ENCODE results near the gene ELF2.
"Not testable (repeated sequence)": the region's sequence is repeated elsewhere in the genome, so short reads cannot be mapped to it uniquely, and the experiment has no call there.

The ELF2 gene

DNA sequence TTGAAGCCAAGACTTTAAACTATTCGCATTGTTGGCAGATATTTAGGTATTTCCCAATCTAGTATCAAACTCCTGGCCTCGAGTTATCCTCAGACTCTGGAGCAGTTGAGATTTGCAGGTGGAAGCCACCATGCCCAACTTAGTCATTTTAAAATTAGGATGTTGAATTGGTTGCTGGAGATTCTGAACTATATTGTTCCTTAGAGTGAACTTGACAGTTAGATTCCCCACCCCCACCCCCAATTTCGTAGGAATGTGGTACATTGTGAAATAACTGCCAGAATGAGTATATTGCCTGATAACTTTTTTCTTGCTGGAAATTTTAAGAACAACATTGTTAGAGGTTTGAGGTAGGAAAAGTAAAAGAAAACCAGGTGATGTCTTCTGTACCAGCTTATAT is 159.2 kb downstream of the ELF2 start:
- DNase-seq = no peak

DNA sequence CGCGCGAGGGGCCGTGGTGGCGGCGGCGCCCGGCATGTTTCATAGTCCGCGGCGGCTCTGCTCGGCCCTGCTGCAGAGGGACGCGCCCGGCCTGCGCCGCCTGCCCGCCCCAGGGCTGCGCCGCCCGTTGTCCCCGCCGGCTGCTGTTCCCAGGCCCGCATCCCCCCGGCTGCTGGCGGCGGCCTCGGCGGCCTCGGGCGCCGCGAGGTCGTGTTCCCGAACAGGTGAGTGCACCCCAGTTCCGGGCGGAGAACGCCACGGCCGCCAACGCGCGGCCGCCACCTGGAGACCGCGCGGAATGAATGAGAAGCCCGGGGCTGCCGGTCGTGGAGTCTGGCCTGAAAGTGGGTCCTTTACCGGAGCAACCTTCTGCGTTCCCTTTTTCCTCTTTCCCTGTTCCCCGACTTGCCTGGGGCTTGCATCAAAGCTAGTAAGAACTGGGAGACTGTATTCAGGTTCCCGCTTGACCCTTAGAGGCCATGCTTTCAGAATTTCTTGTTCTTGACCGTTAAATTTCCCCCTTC is 161.0 kb downstream of the ELF2 start:
- DNase-seq = peak in 1 of 2 donors; percentile 26

DNA sequence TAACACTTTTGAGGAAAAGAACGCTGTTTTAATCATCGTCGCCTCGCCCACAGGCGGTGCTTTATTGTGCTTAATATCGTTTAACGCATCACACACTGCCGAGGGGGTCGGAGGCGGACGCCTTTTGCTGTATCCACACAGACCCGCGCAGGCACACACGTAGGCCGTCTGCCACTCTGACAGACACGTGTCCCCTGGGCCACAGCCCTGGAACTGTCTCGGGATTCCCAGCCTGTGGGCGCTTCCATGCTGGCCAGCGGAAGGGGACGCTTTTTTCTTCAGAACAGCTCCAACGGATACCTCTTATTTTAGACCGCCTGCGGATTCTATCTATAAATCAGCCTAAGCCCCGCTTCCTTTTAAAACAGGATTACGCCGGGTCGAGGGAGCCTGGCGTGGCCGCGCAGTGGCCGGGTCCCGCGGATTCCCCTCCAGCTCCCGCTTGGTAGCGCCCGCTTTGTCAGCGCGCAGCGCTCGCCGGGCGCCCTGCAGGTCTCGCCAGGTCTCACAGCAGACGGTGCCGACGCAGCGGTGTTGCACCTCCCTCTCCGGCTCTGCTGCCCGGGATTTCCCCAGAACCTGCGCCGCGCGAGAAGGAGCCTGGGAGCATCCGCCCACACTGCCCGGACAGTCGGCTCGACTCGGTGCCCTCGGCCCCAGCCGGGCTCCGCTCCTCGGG is 161.6 kb downstream of the ELF2 start, which contains the start of gene NOCT:
NOCT (plus strand) TSS at position 513 of the 679 bp plus-strand sequence. CDS start 201 bp downstream, outside the sequence.
- peak; percentile 93 to 95 for DNase-seq

DNA sequence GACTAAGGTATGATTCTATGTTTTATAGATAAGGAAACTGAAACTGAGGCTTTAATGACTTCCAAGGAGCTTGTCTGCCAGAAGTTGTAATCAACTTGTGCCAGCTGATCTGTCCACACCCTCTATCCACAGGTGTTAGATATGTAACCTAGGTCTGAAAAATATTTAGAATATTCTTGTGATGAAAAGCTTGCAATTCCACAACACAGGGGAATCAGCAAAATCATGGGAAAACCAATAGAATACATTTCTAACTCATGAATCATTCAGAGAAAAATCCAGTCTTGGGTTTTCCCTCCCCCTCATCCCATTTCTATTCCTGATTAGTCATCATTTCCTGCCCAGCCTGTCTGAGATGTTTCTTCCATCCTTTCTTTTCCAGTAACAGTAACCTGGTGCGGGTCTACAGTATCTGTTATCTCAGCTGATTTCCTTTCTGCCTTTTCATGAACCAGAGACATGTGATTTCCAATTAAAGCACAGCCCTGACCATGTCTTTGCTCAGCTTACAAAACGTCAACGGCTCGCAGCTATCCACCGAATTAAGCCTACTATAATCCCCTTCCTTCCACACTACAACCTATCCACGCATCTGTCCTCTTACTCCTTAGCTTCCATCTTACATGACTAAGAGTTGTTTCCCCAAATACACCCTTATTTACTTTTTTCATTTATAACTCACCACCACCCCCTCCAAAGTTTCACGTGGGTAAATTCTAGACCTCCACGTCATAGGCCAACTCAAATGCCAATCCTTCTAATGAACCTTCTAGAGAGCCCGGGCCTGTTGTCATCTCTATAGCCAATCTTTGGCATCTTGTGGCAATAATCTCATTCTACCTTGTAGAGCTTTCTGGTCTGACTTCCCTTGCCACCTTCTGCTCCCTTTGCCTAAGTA is 162.4 kb downstream of the ELF2 start:
- peak; percentile 12 to 61 for DNase-seq

DNA sequence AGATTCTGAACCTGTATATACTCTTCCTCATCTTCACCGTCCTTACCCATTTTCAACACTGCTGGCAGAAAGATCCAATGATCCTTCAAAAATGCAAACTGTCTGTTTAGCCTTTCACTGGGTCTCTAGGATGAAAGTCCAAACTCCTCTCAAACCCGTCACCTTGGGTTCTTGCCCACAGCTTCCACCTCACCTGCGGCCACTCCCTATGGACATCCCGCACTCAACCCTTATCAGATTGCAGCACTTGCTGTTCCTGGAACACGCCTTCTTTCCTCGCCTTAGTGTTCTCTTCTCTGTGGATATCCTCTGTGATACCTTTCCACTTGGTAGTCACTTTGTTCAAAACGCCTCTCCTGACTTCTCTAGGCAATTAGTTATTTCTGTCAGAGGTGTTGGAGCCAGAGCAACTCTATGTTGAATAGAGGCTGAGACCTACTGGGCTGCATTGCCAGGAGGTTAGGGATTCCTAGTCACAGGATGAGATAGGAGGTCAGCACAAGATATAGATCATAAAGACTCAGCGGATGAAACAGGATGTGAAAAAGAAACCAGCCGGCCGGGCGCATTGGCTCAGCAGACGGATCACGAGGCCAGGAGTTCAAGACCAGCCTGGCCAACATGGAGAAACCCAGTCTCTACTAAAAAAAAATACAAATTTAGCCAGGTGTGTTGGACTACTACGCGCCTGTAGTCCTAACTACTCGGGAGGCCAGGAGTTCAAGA is 165.6 kb downstream of the ELF2 start:
- no peak for DNase-seq

DNA sequence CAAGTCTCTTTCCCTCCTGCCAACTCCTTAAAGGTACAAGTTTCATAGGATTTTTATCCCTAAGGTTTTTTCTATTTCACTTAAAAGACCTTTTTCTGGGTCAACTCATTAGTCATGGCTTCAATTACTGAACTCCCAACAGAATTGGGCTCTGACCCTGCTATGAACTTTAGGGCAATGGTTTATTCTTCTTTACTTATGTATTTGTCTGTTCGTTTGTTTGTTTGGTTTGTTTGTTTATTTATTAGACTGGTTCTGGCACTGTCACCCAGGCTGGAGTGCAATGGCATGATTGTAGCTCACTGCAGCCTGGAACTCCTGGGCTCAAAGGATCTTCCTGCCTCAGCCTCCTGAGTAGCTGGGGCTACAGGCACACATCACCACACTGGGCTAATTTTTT is 167.3 kb downstream of the ELF2 start:
- DNase-seq = no peak

DNA sequence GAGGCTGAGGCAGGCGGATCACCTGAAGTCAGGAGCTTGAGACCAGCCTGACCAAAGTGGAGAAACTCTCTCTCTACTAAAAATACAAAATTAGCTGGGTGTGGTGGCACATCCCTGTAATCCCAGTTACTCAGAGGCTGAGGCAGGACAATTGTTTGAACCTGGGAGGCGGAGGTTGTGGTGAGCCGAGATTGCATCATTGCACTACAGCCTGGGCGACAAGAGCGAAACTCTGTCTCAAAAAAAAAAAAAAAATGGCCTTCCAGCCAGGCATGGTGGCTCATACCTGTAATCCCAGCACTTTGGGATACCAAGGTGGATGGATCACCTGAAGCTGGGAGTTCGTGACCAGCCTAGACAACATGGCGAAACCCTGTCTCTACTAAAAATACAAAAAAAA is 168.7 kb downstream of the ELF2 start:
- not testable (repeated sequence) for DNase-seq

DNA sequence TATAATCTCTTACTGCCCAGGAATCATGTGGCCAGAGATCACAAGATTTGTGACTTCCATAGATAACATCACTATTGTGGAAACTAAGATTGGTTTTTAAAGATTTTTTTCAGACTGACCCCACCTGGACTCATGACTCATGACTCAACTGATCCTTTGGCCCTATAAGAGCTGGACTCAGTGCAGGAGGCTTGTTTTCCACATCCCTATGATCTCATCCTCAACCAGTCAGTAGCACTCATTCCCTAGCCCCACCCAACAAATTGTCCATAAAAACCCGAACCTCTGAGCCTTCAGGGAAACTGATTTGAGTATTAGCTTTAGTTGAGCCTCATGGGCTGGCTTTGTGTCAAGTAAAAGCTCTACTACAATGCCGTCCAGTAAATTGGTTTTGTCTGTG is 169.4 kb downstream of the ELF2 start:
- DNase-seq = no peak
